Measurements from ENCODE around the gene B3GAT3.

- TF ChIP-seq REST (IDR thresholded peaks at IDR 0.05; ENCODE audit: low read depth) (no peak), TAF1 (IDR thresholded peaks at IDR 0.05; ENCODE audit: low read depth) (0 out of 2 replicates have a peak, but pooled peaks have one; percentile 30), CREB1 (IDR thresholded peaks at IDR 0.05; ENCODE audit: low read depth) (no peak)
Measured at GRCh38 chr11:62572431-62572830, 49.4 kb downstream of the B3GAT3 start.
